Measurements from ENCODE around the gene DUXB.

DUXB gene

DNA sequence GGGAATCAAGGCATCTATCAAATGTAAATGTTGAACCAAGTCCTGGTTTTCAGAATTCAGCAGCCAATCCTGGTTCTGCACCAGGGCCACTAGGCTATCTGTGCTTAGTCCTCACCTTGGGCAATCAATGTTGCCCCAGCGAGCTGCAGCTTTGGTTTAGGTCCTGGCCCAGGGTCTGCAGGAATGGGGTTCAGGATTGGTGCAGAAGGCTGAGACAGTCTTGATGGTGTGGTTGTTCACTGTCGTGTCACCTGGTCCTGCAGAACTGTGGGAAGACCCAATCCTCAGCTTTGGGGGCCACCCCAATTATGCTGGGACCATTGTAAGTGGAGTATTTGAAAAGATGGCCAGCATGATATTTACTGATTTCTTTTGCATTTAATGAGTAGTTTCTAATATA is 43.1 kb downstream of the DUXB start:
- DNase-seq: no peak

GRCh38 chr16:75653922-75654321 is 47.3 kb downstream of the DUXB start:
- DNase-seq: no peak

DNA sequence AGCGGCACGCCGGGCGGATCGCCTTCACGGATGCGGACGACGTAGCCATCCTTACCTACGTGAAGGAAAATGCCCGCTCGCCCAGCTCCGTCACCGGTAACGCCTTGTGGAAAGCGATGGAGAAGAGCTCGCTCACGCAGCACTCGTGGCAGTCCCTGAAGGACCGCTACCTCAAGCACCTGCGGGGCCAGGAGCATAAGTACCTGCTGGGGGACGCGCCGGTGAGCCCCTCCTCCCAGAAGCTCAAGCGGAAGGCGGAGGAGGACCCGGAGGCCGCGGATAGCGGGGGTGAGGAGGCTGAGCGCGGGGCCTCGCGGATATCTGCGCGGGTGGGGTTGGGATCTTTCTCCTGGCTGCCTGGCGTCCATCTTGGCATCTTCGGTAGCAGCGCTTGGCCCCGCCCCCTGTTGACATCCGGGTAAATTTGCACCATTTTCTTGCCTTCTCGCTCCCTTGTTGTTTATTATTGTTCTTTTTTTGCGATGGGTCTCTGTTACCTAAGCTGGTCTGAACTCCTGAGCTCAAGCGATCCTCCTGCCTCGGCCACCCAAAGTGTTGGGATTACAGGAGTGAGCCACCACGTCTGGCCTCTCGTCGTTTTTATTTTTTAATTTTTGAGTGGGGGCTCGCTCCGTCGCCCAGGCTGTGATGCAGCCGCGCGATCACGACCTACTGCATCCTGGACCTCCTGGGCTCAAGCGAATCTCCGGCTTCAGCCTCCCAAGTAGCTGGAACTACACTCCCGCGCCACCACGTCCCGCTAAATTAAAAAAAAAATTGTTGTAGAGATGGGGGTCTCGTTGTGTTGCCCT is 52.8 kb downstream of the DUXB start:
- peak; percentile 88 for DNase-seq

- DNase-seq: peak; percentile 94
These were observed 53.6 kb downstream of the DUXB start, which contains the start of the genes KARS1 and TERF2IP for GRCh38 chr16:75647492-75648264. Gene KARS1 (minus strand): TSS chr16:75647665. CDS start chr16:75647639, 26 bp downstream. Gene TERF2IP (plus strand): TSS chr16:75647773. CDS start chr16:75647883, 110 bp downstream.

DNA sequence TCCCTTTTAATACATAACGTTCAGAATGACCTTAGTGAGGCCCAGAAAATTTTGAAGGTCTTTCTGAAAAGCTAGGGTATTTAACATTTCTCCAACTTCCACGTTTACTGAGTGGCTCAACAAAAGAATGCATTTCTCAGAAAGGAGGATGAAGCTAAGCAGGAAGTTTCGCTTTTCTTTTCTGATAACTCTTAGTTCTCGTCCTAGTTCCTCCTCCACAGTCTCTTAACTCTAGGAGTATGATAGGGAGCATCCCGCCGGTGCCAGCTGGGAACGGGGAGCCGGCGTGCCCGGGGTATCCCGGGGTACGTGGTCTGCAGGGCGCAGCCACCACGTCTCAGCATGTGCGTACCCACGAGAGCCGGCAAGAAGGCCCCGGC is 54.2 kb downstream of the DUXB start:
- DNase-seq: no peak

DNA sequence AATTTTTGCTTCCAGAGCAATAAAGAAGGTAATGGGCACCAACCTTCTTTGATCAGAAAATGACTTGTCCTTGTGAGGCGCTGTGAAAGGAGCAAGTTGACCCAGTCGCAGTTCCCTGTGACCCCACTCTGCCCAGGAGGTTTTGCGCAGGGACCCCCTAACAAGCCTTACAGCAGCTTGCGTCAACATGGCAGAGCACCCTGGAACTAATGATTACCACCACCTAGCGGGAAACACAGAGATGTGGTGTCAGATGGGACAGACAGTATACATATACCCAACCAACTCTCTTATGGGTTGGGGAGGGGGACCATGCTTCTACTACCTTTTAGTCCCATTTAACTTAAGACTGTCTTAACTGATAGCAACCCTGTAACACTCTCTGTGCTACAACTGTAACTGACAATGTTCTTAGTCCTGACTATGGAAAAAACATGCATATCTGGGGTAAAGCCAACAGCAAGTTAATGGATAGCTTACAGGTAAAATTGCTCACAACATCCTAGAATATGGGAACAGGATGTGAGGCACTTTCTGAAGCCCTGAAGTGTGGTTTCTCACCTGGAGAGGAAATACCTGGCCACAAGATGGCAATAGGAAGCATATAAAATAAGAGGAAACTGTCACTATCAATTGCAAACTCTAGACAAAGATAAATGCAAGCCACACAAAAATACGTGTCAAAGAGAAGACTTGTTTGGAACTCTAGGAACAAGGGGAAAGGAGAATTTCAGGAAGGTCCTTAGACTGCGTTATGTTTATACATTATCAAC is 56.8 kb downstream of the DUXB start:
- DNase-seq: no peak

Data from stimulated activated CD4-positive, alpha-beta T cell treated with anti-CD3 and anti-CD28 coated beads, Interleukin-4, amount 100 ng/mL, for 1 hour (primary cell).